Measurements from ENCODE around the gene LRP2BP. TPM values are rescaled to one million over a fixed set of nuclear protein-coding genes. Genes with fewer than 3 reads are reported as not detected.

LRP2BP gene
- total and polyA plus RNA-seq, 9 donors, result 0.77 to 5.9 (median 3.0) TPM

- H3K9me3 ChIP-seq, result no peaks in the 10 kb centered on the region
- intact Hi-C loops (cut with DNase I), result no loop called here
- H3K4me1 ChIP-seq (ENCODE audit: insufficient read depth), result peaks cover 6% of the 10 kb centered on the region
- 32 to 42% (median 36%) methylated on average over 15 of the region's 15 CpGs for WGBS, 3 donors
- H3K27me3 ChIP-seq, result no peaks in the 10 kb centered on the region
- H3K36me3 ChIP-seq, result no peaks in the 10 kb centered on the region
- DNase-seq, result no peak
- no peak overlapping the region for H3K27ac ChIP-seq
- no peak overlapping the region for H3K4me3 ChIP-seq
- no peak for TF ChIP-seq POLR2A (IDR thresholded peaks at IDR 0.05)
- TF ChIP-seq, protein P1, sequence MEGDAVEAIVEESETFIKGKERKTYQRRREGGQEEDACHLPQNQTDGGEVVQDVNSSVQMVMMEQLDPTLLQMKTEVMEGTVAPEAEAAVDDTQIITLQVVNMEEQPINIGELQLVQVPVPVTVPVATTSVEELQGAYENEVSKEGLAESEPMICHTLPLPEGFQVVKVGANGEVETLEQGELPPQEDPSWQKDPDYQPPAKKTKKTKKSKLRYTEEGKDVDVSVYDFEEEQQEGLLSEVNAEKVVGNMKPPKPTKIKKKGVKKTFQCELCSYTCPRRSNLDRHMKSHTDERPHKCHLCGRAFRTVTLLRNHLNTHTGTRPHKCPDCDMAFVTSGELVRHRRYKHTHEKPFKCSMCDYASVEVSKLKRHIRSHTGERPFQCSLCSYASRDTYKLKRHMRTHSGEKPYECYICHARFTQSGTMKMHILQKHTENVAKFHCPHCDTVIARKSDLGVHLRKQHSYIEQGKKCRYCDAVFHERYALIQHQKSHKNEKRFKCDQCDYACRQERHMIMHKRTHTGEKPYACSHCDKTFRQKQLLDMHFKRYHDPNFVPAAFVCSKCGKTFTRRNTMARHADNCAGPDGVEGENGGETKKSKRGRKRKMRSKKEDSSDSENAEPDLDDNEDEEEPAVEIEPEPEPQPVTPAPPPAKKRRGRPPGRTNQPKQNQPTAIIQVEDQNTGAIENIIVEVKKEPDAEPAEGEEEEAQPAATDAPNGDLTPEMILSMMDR (IDR thresholded peaks at IDR 0.05), result no peak
- TF ChIP-seq EP300 (IDR thresholded peaks at IDR 0.05), result no peak
These were observed 51.8 kb downstream of the LRP2BP start for GRCh38 chr4:185343726-185344581.

GRCh38 chr4:185341841-185342240 lies 53.9 kb downstream of the LRP2BP start:
- no peak overlapping the region for H3K27ac ChIP-seq
- 96 to 97% (median 97%) methylated on average over 6 of the region's 6 CpGs for whole genome bisulfite sequencing, 3 donors
- no peak for DNase-seq
- H3K27me3 ChIP-seq, result no peaks in the 10 kb centered on the region
- intact Hi-C loops (cut with DNase I), result no loop called here
- TF ChIP-seq EP300 (IDR thresholded peaks at IDR 0.05) (no peak), POLR2A (IDR thresholded peaks at IDR 0.05) (no peak)
- TF ChIP-seq, protein P1 (IDR thresholded peaks at IDR 0.05), result no peak
- H3K9me3 ChIP-seq, result no peaks in the 10 kb centered on the region
- no peak overlapping the region for H3K4me3 ChIP-seq
- peaks cover 6% of the 10 kb centered on the region for H3K4me1 ChIP-seq (ENCODE audit: insufficient read depth)
- no peaks in the 10 kb centered on the region for H3K36me3 ChIP-seq

DNA sequence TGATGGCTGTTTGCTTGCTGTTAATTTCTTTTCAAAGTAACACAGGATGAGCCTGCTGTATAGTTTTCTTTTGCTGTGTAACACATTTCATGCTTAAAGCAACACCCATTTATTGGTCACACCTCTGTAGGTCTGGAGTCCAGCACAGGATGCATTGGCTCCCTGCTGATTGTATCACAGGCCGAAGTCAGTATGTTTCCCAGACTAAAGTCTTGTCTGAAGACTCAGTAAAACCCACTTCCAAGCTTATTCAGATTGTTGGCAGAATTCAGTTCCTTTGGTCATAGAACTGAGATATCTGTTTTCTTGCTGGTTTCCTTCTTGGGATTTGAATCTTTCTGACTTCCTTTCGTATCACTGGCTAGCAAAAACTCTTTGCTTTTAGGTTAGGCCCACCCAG lies 54.3 kb downstream of the LRP2BP start:
- Histone ChIP-seq H3K36me3 (no peaks in the 10 kb centered on the region), H3K4me3 (no peak overlapping the region), H3K9me3 (no peaks in the 10 kb centered on the region), H3K27me3 (no peaks in the 10 kb centered on the region), H3K27ac (no peak overlapping the region), H3K4me1 (ENCODE audit: insufficient read depth) (peaks cover 6% of the 10 kb centered on the region)
- WGBS, 3 donors, result 93 to 100% (median 96%) methylated on average over 2 of the region's 2 CpGs
- intact Hi-C loops (cut with DNase I), result no loop called here
- DNase-seq, result no peak
- TF ChIP-seq EP300 (IDR thresholded peaks at IDR 0.05) (no peak), POLR2A (IDR thresholded peaks at IDR 0.05) (no peak)
- TF ChIP-seq, protein P1 (IDR thresholded peaks at IDR 0.05), result no peak

DNA sequence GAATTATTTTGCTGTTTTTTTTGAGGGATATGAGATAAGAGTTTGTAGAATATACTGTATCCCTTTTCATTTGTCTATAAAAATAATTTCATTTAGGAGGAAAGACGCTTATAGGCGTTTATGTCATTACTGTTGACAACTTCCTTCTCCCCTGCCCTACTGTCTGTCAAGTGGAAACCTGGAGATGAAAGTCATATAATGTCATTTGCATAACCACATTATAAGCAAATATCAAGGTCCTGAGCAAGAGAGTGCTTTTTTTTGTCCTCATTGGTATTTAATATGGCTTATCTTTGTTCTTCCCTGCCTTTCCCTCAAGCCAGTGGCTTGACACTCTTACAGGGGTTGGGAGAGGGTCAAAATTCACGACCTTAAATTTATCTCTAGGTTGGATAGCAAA lies 55.8 kb downstream of the LRP2BP start:
- WGBS, 3 donors, result 78 to 83% (median 79%) methylated on average over 3 of the region's 3 CpGs
- Histone ChIP-seq H3K27me3 (no peaks in the 10 kb centered on the region), H3K9me3 (no peaks in the 10 kb centered on the region), H3K36me3 (no peaks in the 10 kb centered on the region), H3K4me1 (ENCODE audit: insufficient read depth) (peaks cover 6% of the 10 kb centered on the region), H3K4me3 (no peak overlapping the region), H3K27ac (no peak overlapping the region)
- TF ChIP-seq EP300 (IDR thresholded peaks at IDR 0.05) (no peak), POLR2A (IDR thresholded peaks at IDR 0.05) (no peak)
- TF ChIP-seq, protein P1 (IDR thresholded peaks at IDR 0.05), result no peak
- DNase-seq, result no peak
- intact Hi-C loops (cut with DNase I), result no loop called here
